Nephron (organoid): ENCODE results near the gene FCHSD2.

Experiments
- H3K27ac Mint-ChIP-seq, 3 experiments: 2 replicates each; pipeline ENCODE4 v1.8.0; 2020; ENCODE audit warnings: mixed read lengths in 3 of 3, mild to moderate bottlenecking in 2 of 3, moderate library complexity in 1 of 3
- H3K27me3 Mint-ChIP-seq: 2 replicates; pipeline ENCODE4 v1.8.0; 2021; ENCODE audit warnings: low read depth, mild to moderate bottlenecking, moderate library complexity, mixed read lengths
- H3K36me3 Mint-ChIP-seq: 2 replicates; pipeline ENCODE4 v1.8.0; 2020; ENCODE audit warnings: low read depth, mixed read lengths
- H3K4me1 Mint-ChIP-seq: 2 replicates; pipeline ENCODE4 v1.8.0; 2020; ENCODE audit warnings: mixed read lengths
- H3K4me3 Mint-ChIP-seq, 3 experiments: 2 replicates each; pipeline ENCODE4 v1.8.0; 2020; ENCODE audit warnings: mild to moderate bottlenecking in 3 of 3, mixed read lengths in 3 of 3, moderate library complexity in 2 of 3
- H3K9me3 Mint-ChIP-seq: 2 replicates; pipeline ENCODE4 v1.8.0; 2020; ENCODE audit warnings: mixed read lengths
- TF ChIP-seq, protein P1 (sequence below), 3 experiments: fragments of 200-600 bp; sonication (generic); IDR thresholded peaks; one replicate each; pipeline ENCODE4 v1.5.0; 2021; ENCODE audit warnings: antibody characterized with exemption in 3 of 3; ENCODE audit not compliant: unreplicated experiment in 3 of 3

Gene FCHSD2

DNA sequence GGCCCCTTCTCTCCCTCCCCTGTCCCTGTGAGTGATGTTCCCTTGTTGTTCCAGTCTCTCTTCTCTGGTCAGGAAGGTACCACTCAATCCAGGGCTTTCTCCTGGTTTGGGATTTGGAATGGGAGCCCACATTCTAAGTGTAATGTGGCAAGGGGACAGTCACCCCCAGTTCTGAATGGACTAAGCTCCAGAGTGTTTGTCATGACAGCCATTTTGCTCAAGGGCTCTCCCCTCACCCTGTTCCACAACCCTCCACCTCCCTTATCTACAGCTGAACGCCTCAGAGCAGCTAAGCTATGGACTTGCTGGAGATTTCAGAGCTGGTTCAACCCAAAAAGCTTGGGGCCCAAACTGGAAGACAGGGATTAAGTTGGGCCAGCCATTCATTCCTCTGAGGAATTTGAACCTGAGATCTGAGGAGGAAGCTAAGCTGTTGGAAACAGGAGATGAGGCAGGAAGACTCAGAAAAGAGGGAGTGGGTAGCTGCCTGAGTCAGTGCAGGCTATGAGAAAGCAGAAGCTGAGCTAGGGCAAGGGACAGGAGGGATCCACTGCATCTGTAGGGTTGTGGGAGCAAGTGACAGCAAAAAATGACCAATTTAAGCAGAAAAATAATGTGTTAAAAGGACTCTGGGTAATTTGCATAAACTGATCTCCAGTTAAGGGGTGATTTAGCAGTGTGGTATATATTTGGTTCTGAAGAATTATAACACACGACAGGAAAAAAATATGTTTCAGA, 22.9 kb upstream of the FCHSD2 start:
- TF ChIP-seq, protein P1, sequence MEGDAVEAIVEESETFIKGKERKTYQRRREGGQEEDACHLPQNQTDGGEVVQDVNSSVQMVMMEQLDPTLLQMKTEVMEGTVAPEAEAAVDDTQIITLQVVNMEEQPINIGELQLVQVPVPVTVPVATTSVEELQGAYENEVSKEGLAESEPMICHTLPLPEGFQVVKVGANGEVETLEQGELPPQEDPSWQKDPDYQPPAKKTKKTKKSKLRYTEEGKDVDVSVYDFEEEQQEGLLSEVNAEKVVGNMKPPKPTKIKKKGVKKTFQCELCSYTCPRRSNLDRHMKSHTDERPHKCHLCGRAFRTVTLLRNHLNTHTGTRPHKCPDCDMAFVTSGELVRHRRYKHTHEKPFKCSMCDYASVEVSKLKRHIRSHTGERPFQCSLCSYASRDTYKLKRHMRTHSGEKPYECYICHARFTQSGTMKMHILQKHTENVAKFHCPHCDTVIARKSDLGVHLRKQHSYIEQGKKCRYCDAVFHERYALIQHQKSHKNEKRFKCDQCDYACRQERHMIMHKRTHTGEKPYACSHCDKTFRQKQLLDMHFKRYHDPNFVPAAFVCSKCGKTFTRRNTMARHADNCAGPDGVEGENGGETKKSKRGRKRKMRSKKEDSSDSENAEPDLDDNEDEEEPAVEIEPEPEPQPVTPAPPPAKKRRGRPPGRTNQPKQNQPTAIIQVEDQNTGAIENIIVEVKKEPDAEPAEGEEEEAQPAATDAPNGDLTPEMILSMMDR (IDR thresholded peaks at IDR 0.05; ENCODE audit: unreplicated experiment in 3 of 3) = no peak
- Mint-ChIP-seq H3K9me3 (no peaks in the 10 kb centered on the region), H3K27me3 (peaks cover 4% of the 10 kb centered on the region), H3K27ac (peak overlapping the region in 1 of 3 experiments; percentile 36), H3K4me1 (peaks cover 20% of the 10 kb centered on the region), H3K36me3 (no peaks in the 10 kb centered on the region), H3K4me3 (no peak overlapping the region)

DNA sequence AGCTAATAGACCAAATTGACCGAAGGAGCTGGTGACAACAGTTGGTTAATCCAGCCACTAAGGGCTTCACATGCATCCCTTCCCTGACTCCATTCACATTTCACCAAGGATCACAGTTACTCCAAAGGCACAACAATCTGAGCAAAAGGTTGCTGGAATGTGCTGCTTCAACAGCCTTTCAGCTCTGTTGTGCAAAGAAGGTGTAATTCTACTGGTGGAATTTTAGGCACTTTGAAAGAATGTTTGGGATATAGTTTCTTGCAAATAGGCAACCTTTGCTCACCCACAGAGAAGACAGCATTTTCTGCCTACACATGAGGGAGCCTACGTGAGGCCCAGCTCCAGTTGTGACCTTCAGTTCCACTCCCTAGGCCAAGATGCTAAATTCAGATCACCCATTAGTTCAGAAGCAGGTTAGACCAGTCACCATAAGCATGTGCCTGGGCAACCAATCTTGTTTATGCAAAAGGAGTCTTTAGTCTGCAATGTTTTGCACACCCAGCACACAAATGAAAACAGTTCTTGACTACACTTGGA, 21.6 kb upstream of the FCHSD2 start:
- H3K36me3 Mint-ChIP-seq = no peaks in the 10 kb centered on the region
- peak overlapping the region in 1 of 3 experiments; percentile 10 for H3K27ac Mint-ChIP-seq
- H3K4me1 Mint-ChIP-seq = peaks cover 22% of the 10 kb centered on the region
- no peaks in the 10 kb centered on the region for H3K9me3 Mint-ChIP-seq
- no peak overlapping the region for H3K4me3 Mint-ChIP-seq
- TF ChIP-seq, protein P1 (IDR thresholded peaks at IDR 0.05; ENCODE audit: unreplicated experiment in 3 of 3) = no peak
- H3K27me3 Mint-ChIP-seq = peaks cover 4% of the 10 kb centered on the region

DNA sequence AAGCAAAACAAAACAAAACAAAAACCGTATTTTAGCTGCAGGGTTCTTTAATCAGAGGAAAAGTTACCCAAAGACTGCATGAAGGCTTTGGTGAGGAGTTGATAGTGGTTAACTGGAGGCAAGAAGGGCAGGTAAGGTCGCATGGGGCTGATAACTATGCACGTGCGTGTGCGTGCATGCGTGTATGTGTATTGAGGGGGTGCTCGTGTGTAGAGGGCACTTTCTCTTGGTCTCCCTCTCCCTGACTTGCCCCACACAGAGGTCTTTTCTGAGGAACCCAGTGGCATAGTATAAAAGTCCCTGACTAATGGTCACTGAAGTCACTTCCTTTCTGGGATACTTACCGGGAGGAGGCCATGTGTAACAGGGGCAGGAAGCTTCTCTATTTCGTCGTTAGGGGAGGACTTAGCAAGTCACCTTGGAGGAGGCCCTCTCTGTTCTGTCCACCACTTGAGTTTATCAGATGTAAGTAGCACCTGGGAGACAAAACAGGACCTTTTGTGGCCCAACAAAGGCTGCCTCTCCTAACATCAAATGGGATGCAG, 20.1 kb upstream of the FCHSD2 start:
- peaks cover 34% of the 10 kb centered on the region for H3K4me1 Mint-ChIP-seq
- no peaks in the 10 kb centered on the region for H3K36me3 Mint-ChIP-seq
- H3K27me3 Mint-ChIP-seq = peaks cover 4% of the 10 kb centered on the region
- H3K9me3 Mint-ChIP-seq = no peaks in the 10 kb centered on the region
- TF ChIP-seq, protein P1 (IDR thresholded peaks at IDR 0.05; ENCODE audit: unreplicated experiment in 3 of 3) = no peak
- no peak overlapping the region for H3K27ac Mint-ChIP-seq
- H3K4me3 Mint-ChIP-seq = no peak overlapping the region

DNA sequence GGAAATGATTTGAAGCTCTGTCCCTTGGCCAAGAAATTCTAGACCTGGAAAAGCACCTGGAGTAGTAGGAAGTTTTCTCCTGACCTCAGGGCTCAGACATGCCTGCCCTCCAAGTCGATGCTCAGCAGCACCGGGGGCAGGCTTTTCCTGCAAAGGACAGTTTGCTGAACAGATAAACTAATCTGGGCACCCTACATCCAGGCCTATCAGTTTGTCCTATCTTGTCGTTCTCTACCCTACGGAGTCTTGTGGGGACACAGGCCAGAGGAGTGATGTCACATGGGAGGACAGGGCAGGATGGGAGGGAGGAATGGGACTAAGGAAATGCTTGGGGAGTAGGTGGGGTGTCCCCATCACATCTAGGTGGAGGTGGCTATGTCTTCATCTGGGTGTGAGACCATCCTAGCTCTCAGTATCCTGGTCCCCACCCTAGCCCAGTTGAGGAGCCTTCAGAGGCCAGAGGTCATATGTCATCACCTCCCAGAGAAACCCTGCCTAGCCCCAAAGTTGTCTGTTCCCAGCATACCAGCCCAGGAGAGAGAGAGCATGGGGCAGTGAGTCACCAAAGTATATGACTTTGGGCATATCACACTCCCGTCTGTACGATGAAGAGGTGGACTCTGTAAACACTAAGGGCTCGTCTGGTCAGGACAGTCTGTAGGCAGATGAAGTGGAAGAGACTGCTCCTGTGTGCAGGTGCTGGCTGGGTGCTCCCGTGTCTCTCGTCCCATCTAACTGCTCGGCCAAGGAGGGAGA, 18.1 kb upstream of the FCHSD2 start:
- peaks cover 51% of the 10 kb centered on the region for H3K4me1 Mint-ChIP-seq

DNA sequence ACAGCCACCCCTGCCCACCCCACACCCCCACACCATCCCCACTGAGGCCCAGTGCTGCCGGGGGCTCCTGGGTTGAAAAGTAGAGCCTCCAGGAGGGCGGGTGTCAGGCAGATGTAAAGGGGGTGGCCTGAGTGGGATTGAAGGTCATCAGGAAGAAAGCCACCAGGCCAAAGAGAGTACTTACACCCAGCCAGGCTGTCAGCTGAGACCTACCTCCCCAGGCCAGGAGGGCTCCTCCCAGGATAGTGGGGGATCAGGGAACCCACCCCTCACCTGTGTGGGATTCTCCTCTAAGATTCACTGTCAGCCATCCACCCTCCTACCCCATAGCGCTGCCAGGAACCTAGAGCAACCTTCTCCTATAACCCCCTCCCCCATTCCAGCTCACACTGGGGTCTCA, 17.2 kb upstream of the FCHSD2 start:
- TF ChIP-seq, protein P1 (IDR thresholded peaks at IDR 0.05; ENCODE audit: unreplicated experiment in 3 of 3) = no peak
- H3K4me3 Mint-ChIP-seq = peak overlapping the region in 1 of 3 experiments; percentile 0
- H3K36me3 Mint-ChIP-seq = no peaks in the 10 kb centered on the region
- peaks cover 50% of the 10 kb centered on the region for H3K4me1 Mint-ChIP-seq
- no peaks in the 10 kb centered on the region for H3K9me3 Mint-ChIP-seq
- H3K27ac Mint-ChIP-seq = no peak overlapping the region
- peaks cover 10% of the 10 kb centered on the region for H3K27me3 Mint-ChIP-seq

More for the DNA sequence above, 18.1 kb upstream of the FCHSD2 start:
- Mint-ChIP-seq H3K9me3 (no peaks in the 10 kb centered on the region), H3K36me3 (no peaks in the 10 kb centered on the region), H3K4me3 (no peak overlapping the region), H3K27me3 (peaks cover 10% of the 10 kb centered on the region), H3K27ac (no peak overlapping the region)
- TF ChIP-seq, protein P1 (IDR thresholded peaks at IDR 0.05; ENCODE audit: unreplicated experiment in 3 of 3) = no peak
